Endothelial cell of umbilical vein (primary cell): Measurements from ENCODE around the gene PLEKHA4. TPM values are rescaled to one million over a fixed set of nuclear protein-coding genes. Genes with fewer than 3 reads are reported as not detected.

Experiments used
- BruUV-seq: library from RNA; stranded (reverse); fragments of 400-500 nt; replicated peaks from 2 replicates; lab custom pipeline; 2021; lab: Mats Ljungman, UMichigan
- CTCF ChIA-PET: fragments of 300-600, 350-600 bp; sonication (Branson Sonifier 250); formaldehyde crosslinking; loops from one replicate; lab custom pipeline; 2021; ENCODE audit warnings: antibody characterized with exemption, inconsistent platforms; lab: Charles Lee
- POLR2A ChIA-PET: fragments of 300-600, 350-600 bp; sonication (Branson Sonifier 250); formaldehyde crosslinking; loops from one replicate; lab custom pipeline; 2021; ENCODE audit warnings: antibody characterized with exemption, inconsistent platforms; lab: Charles Lee
- DNase-seq: peaks from one replicate; pipeline ENCODE4 v3.0.0-alpha.2; 2011; ENCODE audit warnings: low read depth, low spot score
- FAIRE-seq: peaks from 2 replicates; lab custom pipeline; 2011; peaks lifted over from hg19 to GRCh38; lab: Jason Lieb, UNC
- H2AFZ ChIP-seq: 2 replicates; pipeline ENCODE4 v1.6.0; 2012; ENCODE audit warnings: low read depth, low read length, control low read depth, inconsistent platforms
- H3K27ac ChIP-seq: 2 replicates; pipeline ENCODE4 v1.5.1; 2011; ENCODE audit warnings: low read depth, mild to moderate bottlenecking, control low read depth, low read length, moderate library complexity; ENCODE audit not compliant: insufficient read depth
- H3K27me3 ChIP-seq, 2 experiments: 2 replicates each; pipeline versions ENCODE4 v1.6.0 to v1.6.1; 2011; ENCODE audit warnings: low read length in 2 of 2, mixed read lengths in 1 of 2; ENCODE audit not compliant: control insufficient read depth in 2 of 2, insufficient read depth in 2 of 2
- H3K36me3 ChIP-seq, 2 experiments: 2 replicates in 1 of 2; 3 replicates in 1 of 2; pipeline ENCODE4 v1.5.1; 2011; ENCODE audit warnings: low read length in 2 of 2, mild to moderate bottlenecking in 1 of 2, moderate library complexity in 1 of 2; ENCODE audit not compliant: control insufficient read depth in 2 of 2, insufficient read depth in 2 of 2; ENCODE audit errors: extremely low read depth in 1 of 2
- H3K4me1 ChIP-seq: 3 replicates; pipeline ENCODE4 v1.5.1; 2011; ENCODE audit warnings: mild to moderate bottlenecking, low read length; ENCODE audit not compliant: control insufficient read depth, insufficient read depth; ENCODE audit errors: extremely low read depth
- H3K4me2 ChIP-seq: 2 replicates; pipeline ENCODE4 v1.6.1; 2011; ENCODE audit warnings: low read length, control low read depth, mixed read lengths; ENCODE audit not compliant: insufficient read depth
- H3K4me3 ChIP-seq, 3 experiments: fragments of 200-600 bp in 1 of 3; sonication (generic), shearing (Covaris generic) in 1 of 3; replicated peaks in 1 of 3; 2 replicates each; pipeline ENCODE4 v1.5.1; 2011 to 2016; ENCODE audit warnings: control low read depth in 3 of 3, low read length in 3 of 3, mild to moderate bottlenecking in 2 of 3, inconsistent platforms in 1 of 3, low read depth in 1 of 3, moderate library complexity in 1 of 3; ENCODE audit not compliant: insufficient read depth in 1 of 3
- H3K79me2 ChIP-seq: 2 replicates; pipeline ENCODE4 v1.6.0; 2012; ENCODE audit warnings: low read length, inconsistent platforms; ENCODE audit not compliant: control insufficient read depth, insufficient read depth
- H3K9ac ChIP-seq: replicated peaks from 2 replicates; pipeline ENCODE3; 2011; ENCODE audit warnings: low read length, control low read depth; ENCODE audit not compliant: insufficient read depth; ENCODE audit errors: extremely low read depth
- H3K9me1 ChIP-seq: replicated peaks from 3 replicates; pipeline ENCODE4 v1.6.0; 2011; ENCODE audit warnings: mild to moderate bottlenecking, low read length; ENCODE audit not compliant: control insufficient read depth, insufficient read depth; ENCODE audit errors: extremely low read depth
- H3K9me3 ChIP-seq: replicated peaks from 2 replicates; pipeline ENCODE4 v1.5.1; 2012; ENCODE audit warnings: low read length, inconsistent platforms; ENCODE audit not compliant: control insufficient read depth, insufficient read depth
- H4K20me1 ChIP-seq: replicated peaks from 2 replicates; pipeline ENCODE3; 2011; ENCODE audit warnings: mild to moderate bottlenecking, low read length; ENCODE audit not compliant: control insufficient read depth, insufficient read depth; ENCODE audit errors: extremely low read depth
- CTCF ChIP-seq, 2 donors: IDR thresholded peaks; 1 replicate in 1 of 2; 2 replicates in 1 of 2; pipeline ENCODE4 v1.5.1; 2011; ENCODE audit warnings: low read length in 2 of 2, mild to moderate bottlenecking in 2 of 2, moderate library complexity in 2 of 2, control low read depth in 1 of 2, inconsistent platforms in 1 of 2, low read depth in 1 of 2; ENCODE audit not compliant: insufficient read depth in 1 of 2; ENCODE audit errors: extremely low read depth in 1 of 2
- EZH2 ChIP-seq: IDR thresholded peaks from 2 replicates; pipeline ENCODE4 v1.6.1; 2012; ENCODE audit warnings: borderline replicate concordance, low read depth, mild to moderate bottlenecking, moderate library complexity, low read length, inconsistent platforms; ENCODE audit not compliant: severe bottlenecking
- FOS ChIP-seq: IDR thresholded peaks from 2 replicates; pipeline ENCODE4 v1.6.1; 2011; ENCODE audit warnings: mild to moderate bottlenecking, low read length, moderate library complexity, borderline replicate concordance; ENCODE audit not compliant: insufficient read depth
- GATA2 ChIP-seq: IDR thresholded peaks from 2 replicates; pipeline ENCODE4 v1.7.0; 2011; ENCODE audit warnings: low read depth, mild to moderate bottlenecking, moderate library complexity, mixed read lengths, low read length; ENCODE audit not compliant: insufficient read length, insufficient read depth
- JUN ChIP-seq: IDR thresholded peaks from 2 replicates; pipeline ENCODE4 v1.6.1; 2011; ENCODE audit warnings: borderline replicate concordance, low read depth; ENCODE audit not compliant: insufficient read length, insufficient read depth
- MYC ChIP-seq: IDR thresholded peaks from one replicate; pipeline ENCODE4 v1.6.1; 2011; ENCODE audit warnings: mild to moderate bottlenecking, low read depth, low read length
- POLR2A ChIP-seq: IDR thresholded peaks from 2 replicates; pipeline ENCODE4 v1.6.1; 2012; ENCODE audit warnings: low read depth, mild to moderate bottlenecking, control low read depth, low read length
- POLR2AphosphoS5 ChIP-seq: IDR thresholded peaks from 2 replicates; pipeline ENCODE4 v1.6.1; 2012; ENCODE audit warnings: low read depth, mild to moderate bottlenecking, control low read depth, low read length, moderate library complexity; ENCODE audit not compliant: insufficient read depth
- dilution Hi-C: fragments of 300-500 bp; cut with MboI; formaldehyde crosslinking; loops from one replicate; pipeline ENCODE4 v1.15.0; 2019; ENCODE audit warnings: low sequenced_read_pairs; ENCODE audit not compliant: extremely low pct_ligation_motif_present
- intact Hi-C: fragments of 100-400 bp; cut with micrococcal nuclease; formaldehyde crosslinking; loops from one replicate; pipeline ENCODE4 v1.10.0; 2022
- polyA plus RNA-seq, 4 experiments: library from polyadenylated mRNA; depleted of rRNA in 3 of 4; stranded (reverse) in 3 of 4; unstranded in 1 of 4; fragments of >200 nt; gene quantifications; 2 replicates each; pipeline versions ENCODE4 v1.2.1 to v1.2.3, GENCODE V29; 2011 to 2012; ENCODE audit warnings: missing spikeins in 1 of 4
- total RNA-seq: library from RNA; stranded (reverse); gene quantifications from 2 replicates; pipeline ENCODE4 v1.2.3, GENCODE V29; 2021
- TF ChIP-seq, protein P1 (sequence below): IDR thresholded peaks from 2 replicates; pipeline ENCODE4 v1.6.1; 2011; ENCODE audit not compliant: insufficient read depth, insufficient read length

Gene PLEKHA4
- total and polyA plus RNA-seq, 2 donors (not counting 3 experiments of a cell fraction or from before 2014, with no cell fraction given) = 4.5 to 10.1 TPM

- POLR2A ChIA-PET = interaction anchor here (0.7 kb wide), 1 partner anchor 15 kb away, joined by 3 read pairs; the partner anchor contains the start of gene PPP1R15A
- TF ChIP-seq CTCF (IDR thresholded peaks at IDR 0.05; ENCODE audit: extremely low read depth in 1 of 2, insufficient read depth in 1 of 2, low read depth in 1 of 2, low read length in 2 of 2) = no peak
- no peaks in the 10 kb centered on the region for H3K79me2 ChIP-seq
- no peak overlapping the region for H3K27ac ChIP-seq
- no peak overlapping the region for H3K9ac ChIP-seq
- no peak for DNase-seq
- H3K4me3 ChIP-seq = no peak overlapping the region
- H4K20me1 ChIP-seq = no peaks in the 10 kb centered on the region
- H3K9me1 ChIP-seq = no peaks in the 10 kb centered on the region
- intact Hi-C loops = no loop called here
- BruUV-seq = no TSS peak
- no peaks in the 10 kb centered on the region for H3K27me3 ChIP-seq
- no peaks in the 10 kb centered on the region for H3K36me3 ChIP-seq
- H3K4me1 ChIP-seq = no peaks in the 10 kb centered on the region
- no peak overlapping the region for H3K4me2 ChIP-seq
- dilution Hi-C loops = no loop called here
- H2AFZ ChIP-seq = no peak overlapping the region
- CTCF ChIA-PET = interaction anchor here (1.5 to 6.7 kb wide), 3 partner anchors 12 to 113 kb away, joined by 3 to 47 read pairs (median 4); no protein-coding TSS in a partner anchor
- H3K9me3 ChIP-seq = no peaks in the 10 kb centered on the region
- FAIRE-seq = no peak
These were observed 11.5 kb downstream of the PLEKHA4 start for GRCh38 chr19:48856921-48857320.

DNA sequence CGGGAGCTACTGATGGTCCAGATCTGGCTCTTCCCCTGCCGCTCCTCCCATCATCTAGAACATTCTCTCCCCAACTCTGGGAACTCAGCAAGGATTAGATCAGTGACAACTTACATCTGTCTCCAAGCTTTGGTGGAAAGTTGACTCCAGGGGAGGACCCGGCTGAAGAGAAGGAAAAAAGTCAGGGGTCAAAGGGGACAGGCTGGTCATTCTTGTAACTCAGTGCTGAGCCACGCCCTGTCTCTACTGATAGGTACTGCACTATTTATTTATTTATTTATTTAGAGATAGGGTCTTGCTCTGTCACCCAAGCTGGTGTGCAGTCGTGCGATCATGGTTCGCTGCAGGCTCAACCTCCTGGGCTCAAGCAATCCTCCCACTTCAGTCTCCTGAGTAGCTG, 14.3 kb downstream of the PLEKHA4 start:
- Histone ChIP-seq H2AFZ (no peak overlapping the region), H3K4me2 (no peak overlapping the region), H3K27me3 (no peaks in the 10 kb centered on the region), H3K36me3 (no peaks in the 10 kb centered on the region), H3K9ac (no peak overlapping the region), H4K20me1 (no peaks in the 10 kb centered on the region), H3K4me1 (no peaks in the 10 kb centered on the region), H3K4me3 (no peak overlapping the region), H3K27ac (no peak overlapping the region), H3K9me1 (no peaks in the 10 kb centered on the region), H3K79me2 (no peaks in the 10 kb centered on the region), H3K9me3 (no peaks in the 10 kb centered on the region)
- FAIRE-seq = no peak
- DNase-seq = no peak
- POLR2A ChIA-PET = interaction anchor here (1.7 kb wide), 1 partner anchor 18 kb away, joined by 4 read pairs; the partner anchor contains the start of gene PPP1R15A
- CTCF ChIA-PET = interaction anchor here (1.1 to 6.7 kb wide), 4 partner anchors 12 to 117 kb away, joined by 3 to 47 read pairs (median 16); no protein-coding TSS in a partner anchor
- intact Hi-C loops = no loop called here
- no TSS peak for BruUV-seq
- no peak for TF ChIP-seq JUN
- no peak for TF ChIP-seq CTCF (IDR thresholded peaks at IDR 0.05; ENCODE audit: extremely low read depth in 1 of 2, insufficient read depth in 1 of 2, low read depth in 1 of 2, low read length in 2 of 2)
- no peak for TF ChIP-seq MYC
- TF ChIP-seq EZH2 = no peak
- TF ChIP-seq GATA2 = no peak
- TF ChIP-seq POLR2A = no peak
- TF ChIP-seq, protein P1, sequence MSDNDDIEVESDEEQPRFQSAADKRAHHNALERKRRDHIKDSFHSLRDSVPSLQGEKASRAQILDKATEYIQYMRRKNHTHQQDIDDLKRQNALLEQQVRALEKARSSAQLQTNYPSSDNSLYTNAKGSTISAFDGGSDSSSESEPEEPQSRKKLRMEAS = no peak
- TF ChIP-seq FOS = no peak
- no peak for TF ChIP-seq POLR2AphosphoS5
- dilution Hi-C loops = no loop called here
